H9 (cell line): ENCODE data around the gene GPR52. TPM values are rescaled to one million over a fixed set of nuclear protein-coding genes. Genes with fewer than 3 reads are reported as not detected.

Source experiments
- DNase-seq: peaks from one replicate; pipeline ENCODE4 v3.0.0-alpha.2; 2017
- H2AFZ ChIP-seq: one replicate; pipeline ENCODE4 v1.6.1; 2013; ENCODE audit warnings: mild to moderate bottlenecking, low read length, control low read depth, moderate library complexity
- H2AK5ac ChIP-seq: 2 replicates; pipeline ENCODE4 v1.6.1; 2013; ENCODE audit warnings: low read length, control low read depth, mixed read lengths; ENCODE audit not compliant: insufficient read length
- H2BK120ac ChIP-seq: one replicate; pipeline ENCODE4 v1.6.1; 2013; ENCODE audit warnings: low read depth, mild to moderate bottlenecking, low read length, control low read depth, inconsistent platforms; ENCODE audit not compliant: poor library complexity, severe bottlenecking
- H2BK12ac ChIP-seq: 2 replicates; pipeline ENCODE4 v1.6.1; 2013; ENCODE audit warnings: low read length, control low read depth, mixed read lengths, low read depth; ENCODE audit not compliant: insufficient read length
- H2BK15ac ChIP-seq: 2 replicates; pipeline ENCODE4 v1.6.1; 2013; ENCODE audit warnings: low read depth, low read length, control low read depth
- H2BK20ac ChIP-seq: one replicate; pipeline ENCODE4 v1.6.1; 2013; ENCODE audit warnings: low read depth, mild to moderate bottlenecking, low read length, control low read depth, inconsistent platforms; ENCODE audit not compliant: poor library complexity, severe bottlenecking
- H2BK5ac ChIP-seq: 2 replicates; pipeline ENCODE4 v1.6.1; 2013; ENCODE audit warnings: low read length, control low read depth, mixed read lengths; ENCODE audit not compliant: insufficient read length
- H3K14ac ChIP-seq: 2 replicates; pipeline ENCODE4 v1.6.1; 2013; ENCODE audit warnings: low read length, control low read depth; ENCODE audit not compliant: insufficient read depth
- H3K18ac ChIP-seq: 2 replicates; pipeline ENCODE4 v1.6.1; 2013; ENCODE audit warnings: low read depth, mild to moderate bottlenecking, mixed read lengths, low read length, control low read depth; ENCODE audit not compliant: insufficient read length
- H3K23ac ChIP-seq: 2 replicates; pipeline ENCODE4 v1.6.1; 2013; ENCODE audit warnings: low read length, control low read depth, mixed read lengths, low read depth; ENCODE audit not compliant: insufficient read length
- H3K23me2 ChIP-seq: 2 replicates; pipeline ENCODE4 v1.6.1; 2013; ENCODE audit warnings: low read depth, mild to moderate bottlenecking, mixed read lengths, low read length, control low read depth; ENCODE audit not compliant: insufficient read length, poor library complexity, severe bottlenecking
- H3K27ac ChIP-seq: 2 replicates; pipeline ENCODE4 v1.5.1; 2013; ENCODE audit warnings: low read length, control low read depth, mixed read lengths, low read depth; ENCODE audit not compliant: insufficient read length
- H3K27me3 ChIP-seq: 2 replicates; pipeline ENCODE4 v1.6.1; 2013; ENCODE audit warnings: low read length, control low read depth, inconsistent platforms; ENCODE audit not compliant: insufficient read depth
- H3K4ac ChIP-seq: 2 replicates; pipeline ENCODE4 v1.6.1; 2013; ENCODE audit warnings: low read depth, mild to moderate bottlenecking, control low read depth, inconsistent platforms, low read length, moderate library complexity
- H3K4me1 ChIP-seq: 2 replicates; pipeline ENCODE4 v1.6.1; 2013; ENCODE audit warnings: low read length, control low read depth, inconsistent platforms; ENCODE audit not compliant: insufficient read depth
- H3K4me2 ChIP-seq: 2 replicates; pipeline ENCODE4 v1.6.1; 2013; ENCODE audit warnings: low read length, control low read depth, mixed read lengths; ENCODE audit not compliant: insufficient read length, insufficient read depth
- H3K56ac ChIP-seq: 2 replicates; pipeline ENCODE4 v1.6.1; 2013; ENCODE audit warnings: low read depth, mild to moderate bottlenecking, mixed read lengths, low read length, control low read depth; ENCODE audit not compliant: insufficient read length
- H3K79me1 ChIP-seq: 2 replicates; pipeline ENCODE4 v1.6.1; 2013; ENCODE audit warnings: low read depth, mild to moderate bottlenecking, moderate library complexity, low read length, control low read depth, inconsistent platforms; ENCODE audit not compliant: insufficient read depth, poor library complexity, severe bottlenecking
- H3K79me2 ChIP-seq: 2 replicates; pipeline ENCODE4 v1.6.1; 2013; ENCODE audit warnings: low read length, control low read depth, inconsistent platforms; ENCODE audit not compliant: insufficient read depth
- H3K9ac ChIP-seq: 2 replicates; pipeline ENCODE4 v1.6.1; 2013; ENCODE audit warnings: low read length, control low read depth, mixed read lengths; ENCODE audit not compliant: insufficient read length; ENCODE audit errors: extremely low read depth
- H3K9me3 ChIP-seq: one replicate; pipeline ENCODE4 v1.6.1; 2013; ENCODE audit warnings: low read depth, low read length, inconsistent platforms; ENCODE audit not compliant: control insufficient read depth
- H3T11ph ChIP-seq: one replicate; pipeline ENCODE4 v1.6.1; 2013; ENCODE audit warnings: mild to moderate bottlenecking, low read length, control low read depth, inconsistent platforms
- H4K20me1 ChIP-seq: one replicate; pipeline ENCODE4 v1.6.1; 2013; ENCODE audit not compliant: control insufficient read depth, insufficient read length, insufficient read depth
- H4K5ac ChIP-seq: 2 replicates; pipeline ENCODE4 v1.6.1; 2013; ENCODE audit warnings: low read depth, mild to moderate bottlenecking, mixed read lengths, low read length, control low read depth; ENCODE audit not compliant: insufficient read length
- H4K8ac ChIP-seq: replicated peaks from 2 replicates; pipeline ENCODE4 v1.6.1; 2013; ENCODE audit warnings: low read length, control low read depth, mixed read lengths, low read depth; ENCODE audit not compliant: insufficient read length
- H4K91ac ChIP-seq: 2 replicates; pipeline ENCODE4 v1.6.1; 2013; ENCODE audit warnings: low read depth, mild to moderate bottlenecking, moderate library complexity, mixed read lengths, low read length, control low read depth; ENCODE audit not compliant: insufficient read length
- H3K27ac Mint-ChIP-seq, 3 experiments: 2 replicates in 2 of 3; 3 replicates in 1 of 3; pipeline ENCODE4 v1.8.0; 2020 to 2021; ENCODE audit warnings: mixed read lengths in 3 of 3, mild to moderate bottlenecking in 1 of 3, moderate library complexity in 1 of 3
- H3K27me3 Mint-ChIP-seq: 2 replicates; pipeline ENCODE4 v1.8.0; 2021; ENCODE audit warnings: low read depth, mild to moderate bottlenecking, moderate library complexity, mixed read lengths
- H3K36me3 Mint-ChIP-seq, 3 experiments: 2 replicates in 2 of 3; 3 replicates in 1 of 3; pipeline ENCODE4 v1.8.0; 2020 to 2021; ENCODE audit warnings: low read depth in 3 of 3, mixed read lengths in 3 of 3; ENCODE audit not compliant: insufficient read depth in 1 of 3
- H3K4me1 Mint-ChIP-seq, 2 experiments: 2 replicates each; pipeline ENCODE4 v1.8.0; 2020; ENCODE audit warnings: mixed read lengths in 2 of 2
- H3K4me3 Mint-ChIP-seq, 2 experiments: 2 replicates in 1 of 2; 3 replicates in 1 of 2; pipeline ENCODE4 v1.8.0; 2020 to 2021; ENCODE audit warnings: mild to moderate bottlenecking in 2 of 2, mixed read lengths in 2 of 2, moderate library complexity in 1 of 2
- H3K9me3 Mint-ChIP-seq, 2 experiments: 2 replicates in 1 of 2; 3 replicates in 1 of 2; pipeline ENCODE4 v1.8.0; 2020; ENCODE audit warnings: mild to moderate bottlenecking in 2 of 2, mixed read lengths in 2 of 2, moderate library complexity in 1 of 2
- CTCF ChIP-seq: fragments of 200-600 bp; sonication (generic); conservative IDR thresholded peaks from 3 replicates; pipeline ENCODE4 v1.8.0; 2021; ENCODE audit warnings: antibody characterized with exemption, mild to moderate bottlenecking
- WGBS: extraction: QIAGEN DNeasy Blood & Tissue Kit; methylation state at CpG from one replicate; pipeline ENCODE4 v1.1.7; 2013; ENCODE audit warnings: missing lambda C conversion rate, low lambda C conversion rate, mixed read lengths; ENCODE audit not compliant: insufficient read length; ENCODE audit errors: extremely low coverage; 5-methylcytosine and 5-hydroxymethylcytosine counted together
- total RNA-seq: library from RNA; stranded (reverse); gene quantifications from 2 replicates; pipeline ENCODE4 v1.2.1, GENCODE V29; 2021

The GPR52 gene
- total RNA-seq, 1 experiment from 2014 or later: 0.28 TPM

- H3K4ac ChIP-seq: no peak overlapping the region
- Mint-ChIP-seq H3K27me3 (no peaks in the 10 kb centered on the region), H3K4me3 (no peak overlapping the region), H3K36me3 (no peaks in the 10 kb centered on the region), H3K27ac (no peak overlapping the region), H3K9me3 (no peaks in the 10 kb centered on the region), H3K4me1 (peaks cover 3% of the 10 kb centered on the region in 2 experiments; a peak in 2 of 4 replicates)
- no peaks in the 10 kb centered on the region for H3K79me2 ChIP-seq
- no peak for DNase-seq
- no peak overlapping the region for H2BK15ac ChIP-seq
- no peak overlapping the region for H4K5ac ChIP-seq
- no peak overlapping the region for H3K18ac ChIP-seq
- no peaks in the 10 kb centered on the region for H3K4me1 ChIP-seq
- WGBS: no CpG with 5 or more reads among the region's 1 CpG
- no peak overlapping the region for H2AFZ ChIP-seq
- no peaks in the 10 kb centered on the region for H3K79me1 ChIP-seq
- H3K27me3 ChIP-seq: no peaks in the 10 kb centered on the region
- H3K23me2 ChIP-seq: no peaks in the 10 kb centered on the region
- H3K4me2 ChIP-seq: no peak overlapping the region
- H2BK120ac ChIP-seq: no peak overlapping the region
- no peak for TF ChIP-seq CTCF
- H4K20me1 ChIP-seq: no peaks in the 10 kb centered on the region
- H3T11ph ChIP-seq: no peak overlapping the region
- H2AK5ac ChIP-seq: no peak overlapping the region
- no peak overlapping the region for H3K9ac ChIP-seq
- no peak overlapping the region for H2BK12ac ChIP-seq
- no peak overlapping the region for H2BK5ac ChIP-seq
- no peaks in the 10 kb centered on the region for H3K9me3 ChIP-seq
- H3K27ac ChIP-seq: no peak overlapping the region
- H3K23ac ChIP-seq: no peak overlapping the region
- no peak overlapping the region for H4K8ac ChIP-seq
- no peak overlapping the region for H2BK20ac ChIP-seq
- H3K14ac ChIP-seq: no peak overlapping the region
- no peak overlapping the region for H4K91ac ChIP-seq
- no peak overlapping the region for H3K56ac ChIP-seq
These were observed 33.6 kb upstream of the GPR52 start for GRCh38 chr1:174414203-174414602.
